D341Med (cell line): ENCODE data around the gene MAPRE2.
"Not testable (repeated sequence)": the region's sequence is repeated elsewhere in the genome, so short reads cannot be mapped to it uniquely, and the experiment has no call there.

Experiments used
- DNase-seq: peaks from one replicate; pipeline ENCODE4 v3.0.0; 2012; ENCODE audit warnings: low spot score

MAPRE2 gene

GRCh38 chr18:35091841-35092240 is 50.6 kb downstream of the MAPRE2 start:
- no peak for DNase-seq

GRCh38 chr18:35095983-35096676 is 54.9 kb downstream of the MAPRE2 start:
- no peak for DNase-seq

GRCh38 chr18:35096677-35097011 is 55.4 kb downstream of the MAPRE2 start:
- no peak for DNase-seq

GRCh38 chr18:35097195-35097594 is 56.0 kb downstream of the MAPRE2 start:
- no peak for DNase-seq

GRCh38 chr18:35097763-35098162 is 56.5 kb downstream of the MAPRE2 start:
- no peak for DNase-seq

GRCh38 chr18:35099911-35100310 is 58.7 kb downstream of the MAPRE2 start:
- DNase-seq = no peak

- DNase-seq = no peak
Observed at GRCh38 chr18:35104391-35105051, 63.3 kb downstream of the MAPRE2 start.

- DNase-seq = no peak
Observed at GRCh38 chr18:35106013-35106844, 65.0 kb downstream of the MAPRE2 start.

GRCh38 chr18:35106845-35107148 is 65.6 kb downstream of the MAPRE2 start:
- DNase-seq = no peak

GRCh38 chr18:35107216-35107615 is 66.0 kb downstream of the MAPRE2 start:
- no peak for DNase-seq

- not testable (repeated sequence) for DNase-seq
Observed at GRCh38 chr18:35108088-35108487, 66.9 kb downstream of the MAPRE2 start.

GRCh38 chr18:35110059-35110458 is 68.8 kb downstream of the MAPRE2 start:
- no peak for DNase-seq

- no peak for DNase-seq
Observed at GRCh38 chr18:35110554-35111485, 69.6 kb downstream of the MAPRE2 start.

GRCh38 chr18:35112696-35113095 is 71.5 kb downstream of the MAPRE2 start:
- DNase-seq = no peak

GRCh38 chr18:35114305-35114704 is 73.1 kb downstream of the MAPRE2 start:
- DNase-seq = peak; percentile 60

- DNase-seq = no peak
Observed at GRCh38 chr18:35116784-35117318, 75.6 kb downstream of the MAPRE2 start.

GRCh38 chr18:35117372-35117771 is 76.2 kb downstream of the MAPRE2 start:
- no peak for DNase-seq

GRCh38 chr18:35117951-35118411 is 76.8 kb downstream of the MAPRE2 start:
- no peak for DNase-seq

GRCh38 chr18:35118641-35119040 is 77.4 kb downstream of the MAPRE2 start:
- no peak for DNase-seq

- DNase-seq = no peak
Observed at GRCh38 chr18:35121038-35121437, 79.8 kb downstream of the MAPRE2 start.

GRCh38 chr18:35121531-35121930 is 80.3 kb downstream of the MAPRE2 start:
- DNase-seq = no peak
